ENCODE data around the gene SLC8A1.
A peak's percentile ranks its signal among the peaks of the same experiment; 100 is the strongest.

The SLC8A1 gene

DNA sequence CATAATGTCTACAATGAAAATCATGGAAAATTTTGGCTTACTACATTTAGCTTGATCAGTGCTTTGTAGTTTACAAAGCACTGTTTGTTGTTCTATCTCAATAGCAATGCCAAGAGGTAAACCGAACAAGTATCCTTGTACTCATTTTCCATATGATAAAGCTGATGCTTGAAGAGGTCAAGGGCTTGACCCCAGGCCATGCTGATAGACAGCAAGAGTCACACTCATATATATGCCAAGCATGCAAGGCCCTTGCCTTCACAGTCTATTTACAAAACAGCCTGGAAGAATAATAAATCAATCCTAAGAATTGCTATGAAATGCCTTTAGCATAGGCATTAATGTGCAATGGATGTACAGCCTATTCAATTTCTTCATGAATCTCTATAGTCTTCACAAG is 71.8 kb downstream of the SLC8A1 start:
- no peak for DNase-seq

DNA sequence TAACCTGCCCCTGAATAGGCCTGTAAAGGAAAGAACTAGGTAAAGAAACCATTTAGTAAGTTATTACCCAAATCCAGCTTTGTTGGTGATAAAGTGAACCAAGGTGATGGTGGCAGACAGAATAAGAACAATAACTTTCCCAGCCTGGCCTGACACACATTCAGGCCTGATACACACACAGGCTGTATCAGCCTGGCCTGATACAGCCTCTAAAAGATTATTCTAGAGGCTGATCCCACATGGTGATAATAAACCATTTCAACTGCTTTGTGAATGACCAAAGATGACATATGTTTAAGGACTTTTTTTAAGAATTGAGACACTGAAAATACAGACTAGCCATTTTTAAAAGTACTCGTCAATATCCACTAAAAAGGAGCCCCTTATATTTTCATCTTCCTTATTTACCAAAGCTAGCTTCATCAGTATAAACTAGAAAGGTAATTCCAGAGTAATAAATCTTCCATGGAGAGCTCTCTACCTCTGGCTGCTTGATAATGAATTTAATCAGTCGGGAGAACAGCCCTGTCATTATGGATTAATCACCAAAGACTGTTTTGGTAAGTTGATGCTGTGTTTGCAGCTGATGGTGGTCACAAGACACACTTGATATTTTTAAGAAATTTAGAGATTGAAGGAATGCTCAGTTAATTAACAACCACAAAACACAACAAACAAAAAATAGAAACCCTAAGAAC is 77.2 kb downstream of the SLC8A1 start:
- no peak for DNase-seq

DNA sequence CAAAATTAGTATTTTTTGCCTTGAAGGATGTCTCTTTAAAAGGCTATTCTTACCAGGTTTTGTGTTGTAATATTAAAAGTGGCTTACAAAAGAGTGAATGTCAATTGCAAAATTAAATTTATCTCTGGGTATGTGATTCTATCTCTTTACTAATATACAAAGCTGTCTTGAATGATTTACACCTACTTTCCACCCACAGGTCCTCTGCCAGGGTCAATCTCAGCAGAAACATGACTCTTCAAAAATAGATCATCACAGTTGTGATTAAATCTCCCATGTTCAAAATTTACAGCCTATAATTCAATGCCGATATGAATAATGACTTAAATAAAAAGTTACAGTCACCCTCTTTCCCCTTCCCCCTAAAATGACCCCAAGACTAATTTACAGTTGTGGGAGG is 78.8 kb downstream of the SLC8A1 start:
- no peak for DNase-seq

DNA sequence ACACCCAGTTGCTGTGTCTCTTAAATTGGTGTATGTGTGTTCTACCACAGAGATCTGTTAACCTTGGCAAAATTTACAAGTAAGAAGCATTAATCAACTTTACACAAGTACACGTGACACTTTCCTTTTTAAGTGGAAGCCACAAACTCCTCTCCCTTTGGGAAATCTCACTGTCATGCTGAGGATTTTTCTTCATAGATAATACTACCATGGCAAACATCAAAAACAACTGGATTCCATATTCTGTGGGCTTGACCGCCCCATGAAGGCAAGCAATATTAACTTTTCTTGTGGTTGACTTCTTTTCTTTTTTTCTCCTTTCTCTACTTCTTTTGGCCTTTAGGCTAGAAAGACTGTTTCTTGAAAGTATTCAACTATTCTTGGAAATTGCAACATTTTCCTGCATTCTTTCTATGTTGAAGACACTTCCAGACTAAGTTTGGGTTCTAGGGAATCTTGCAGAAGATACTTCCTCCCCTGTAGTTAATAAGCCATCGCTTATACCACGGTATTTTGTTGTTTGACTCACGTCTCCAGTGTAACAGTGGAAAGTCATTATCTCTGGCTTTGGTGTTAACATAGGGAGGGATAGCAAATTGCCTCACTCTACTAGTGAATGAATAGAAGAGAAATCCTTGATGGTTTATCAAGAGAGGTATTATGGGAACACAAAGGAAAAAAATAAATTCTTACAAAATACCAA is 79.5 kb downstream of the SLC8A1 start:
- no peak for DNase-seq

DNA sequence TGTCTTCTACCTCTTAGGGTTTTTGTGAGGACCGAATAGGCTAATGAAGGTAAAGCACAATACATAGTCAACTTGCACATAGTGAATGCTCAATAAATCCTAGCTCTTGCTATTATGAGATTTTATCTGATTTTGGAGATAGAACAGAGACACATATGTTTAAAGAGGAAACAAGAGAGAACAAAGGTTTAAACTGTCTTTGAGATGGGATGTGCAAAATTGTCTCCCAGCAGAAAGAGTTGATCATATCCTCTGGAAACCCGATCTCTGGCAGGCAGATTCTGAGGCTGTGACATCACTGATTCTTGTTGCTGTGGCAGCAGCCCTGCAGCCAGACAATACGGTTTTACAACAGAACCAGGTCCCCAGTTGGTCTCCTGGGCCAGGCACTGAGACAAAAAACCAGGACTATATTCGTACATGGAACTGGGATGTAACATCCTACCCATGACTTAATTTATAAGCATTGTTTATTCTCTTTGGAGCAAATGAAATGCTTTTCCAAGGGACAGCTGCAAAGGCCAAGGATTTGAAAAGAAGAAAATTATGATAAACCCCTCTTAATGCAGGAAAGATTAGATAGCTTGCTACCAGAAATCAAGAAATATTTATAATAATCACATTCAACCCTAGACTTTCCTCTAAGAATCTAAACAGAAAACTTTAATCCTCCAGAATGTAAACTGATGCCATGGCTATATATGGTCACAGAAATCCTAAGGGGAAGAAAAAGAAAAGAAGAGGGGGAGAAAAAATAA is 80.2 kb downstream of the SLC8A1 start:
- no peak for DNase-seq

DNA sequence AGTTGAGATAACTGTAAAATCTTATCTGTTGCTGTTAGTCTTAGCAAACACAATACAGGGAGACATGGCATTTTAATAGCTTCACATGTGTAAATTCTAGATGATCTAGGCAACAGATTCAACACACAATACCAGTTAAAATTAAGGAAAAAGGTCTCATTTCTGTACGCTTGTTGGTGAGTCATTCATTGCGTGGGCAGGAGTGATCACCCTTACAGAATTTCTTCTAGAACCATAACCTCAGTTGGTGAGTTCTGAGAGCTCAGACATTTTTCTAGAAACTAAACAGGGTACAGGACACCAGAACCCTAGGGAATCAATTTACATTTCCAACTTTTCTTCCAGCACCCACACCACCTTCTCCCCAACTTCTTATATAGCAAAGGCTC is 81.9 kb downstream of the SLC8A1 start:
- DNase-seq, result no peak

DNA sequence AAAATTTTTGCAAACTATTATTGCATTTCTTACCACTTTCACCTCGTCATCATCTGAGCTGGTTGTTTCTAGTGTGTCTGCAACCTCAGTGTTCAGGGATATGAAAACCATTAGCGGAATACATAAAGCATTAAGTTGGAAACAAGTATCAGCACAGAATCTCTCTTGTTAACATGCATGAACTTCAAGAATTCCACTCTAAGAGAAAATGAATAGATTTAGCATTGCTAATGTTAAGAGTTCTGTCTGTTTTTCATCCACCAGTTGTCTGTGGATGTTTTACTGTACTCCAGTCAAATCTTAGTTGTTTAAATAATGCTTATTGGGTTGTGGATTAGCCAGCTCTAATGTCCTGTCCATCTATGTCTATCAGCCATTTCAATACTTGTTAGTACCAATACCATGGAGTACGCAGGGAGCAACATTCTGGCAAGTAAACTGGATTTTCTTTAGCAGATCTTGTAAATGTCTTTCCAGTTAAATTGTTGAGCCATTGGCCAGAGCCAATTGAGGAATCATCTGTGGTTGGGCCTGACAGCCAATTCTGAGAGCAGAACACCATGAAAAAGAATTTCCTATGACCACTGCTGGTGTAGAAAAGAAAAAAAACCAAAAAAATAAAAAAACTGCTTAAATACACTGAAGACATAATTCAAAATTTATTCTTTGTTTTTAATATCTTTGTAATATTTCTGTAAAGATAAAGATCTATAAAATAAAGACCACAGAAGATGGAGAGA is 82.5 kb downstream of the SLC8A1 start:
- DNase-seq, result no peak

DNA sequence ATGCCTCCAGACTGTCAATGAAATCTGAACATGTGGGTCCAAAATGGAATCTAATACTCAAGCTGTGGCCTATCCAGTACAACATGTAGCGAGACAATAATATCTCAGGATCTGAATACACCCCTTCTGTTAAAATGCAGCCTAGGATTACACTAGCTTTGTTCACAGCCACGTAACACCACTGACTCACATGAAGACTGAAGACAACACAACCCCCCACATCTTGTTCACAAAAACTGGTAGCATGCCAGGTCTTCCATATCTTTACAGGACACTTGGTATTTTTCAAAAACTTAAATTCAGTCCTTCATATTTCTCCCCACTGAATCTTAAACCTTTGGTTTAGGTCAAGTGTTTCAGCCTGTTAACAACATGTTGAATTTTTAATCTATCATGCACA is 84.2 kb downstream of the SLC8A1 start:
- DNase-seq, result no peak

GRCh38 chr2:40367032-40367431 is 84.9 kb downstream of the SLC8A1 start:
- no peak for DNase-seq

DNA sequence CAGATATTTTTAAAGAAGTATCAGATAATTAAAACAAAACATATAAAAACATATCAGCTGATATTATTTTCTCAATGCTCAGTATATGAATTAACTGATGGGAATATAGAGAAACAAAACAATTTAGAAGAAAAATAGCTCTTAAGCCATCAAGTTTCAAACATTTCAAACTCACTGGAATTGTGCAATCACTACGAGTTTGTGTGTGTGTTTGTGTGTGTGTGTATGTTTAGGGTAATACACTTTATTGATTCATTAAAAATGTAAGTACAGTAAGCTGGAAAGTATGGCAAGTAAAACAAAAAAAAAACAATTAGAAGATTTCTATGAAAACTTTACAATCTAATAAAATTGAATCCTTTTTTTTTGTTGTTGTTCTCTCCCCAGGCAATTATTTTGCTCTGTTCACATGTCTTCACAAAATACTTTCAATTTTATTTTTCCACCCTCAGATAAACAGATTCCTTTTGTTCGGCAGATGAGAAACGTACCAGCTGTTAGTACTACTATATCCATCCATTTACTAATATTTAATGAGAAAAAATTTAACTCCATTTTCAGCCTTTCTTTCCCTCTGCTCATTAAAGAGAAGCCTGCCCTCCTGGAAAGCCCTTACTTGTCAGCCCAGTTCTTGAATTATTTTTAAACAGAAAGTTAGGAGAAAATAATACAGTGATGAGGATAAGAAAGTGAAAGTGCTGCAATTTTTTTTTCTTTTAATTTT is 87.6 kb downstream of the SLC8A1 start:
- DNase-seq, result no peak

GRCh38 chr2:40363631-40364030 is 88.3 kb downstream of the SLC8A1 start:
- no peak for DNase-seq

DNA sequence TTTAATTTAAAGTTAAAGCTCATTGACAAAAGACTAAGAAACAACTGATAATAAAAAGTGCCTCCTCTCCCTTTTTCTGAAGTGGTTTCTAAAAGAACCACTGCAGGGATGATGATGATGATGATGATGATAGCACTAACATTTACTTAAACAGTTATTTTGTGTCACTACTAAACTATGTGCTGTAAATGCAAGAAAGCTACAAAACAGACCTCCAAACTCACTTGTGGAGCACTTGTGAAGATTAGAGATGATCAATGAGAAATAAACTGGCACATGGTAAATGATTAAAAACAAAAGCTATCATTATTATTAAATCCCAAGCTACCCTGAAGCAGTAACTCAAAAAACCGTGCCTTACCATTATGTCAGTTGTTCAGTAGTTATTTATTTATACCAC is 88.7 kb downstream of the SLC8A1 start:
- DNase-seq, result no peak

DNA sequence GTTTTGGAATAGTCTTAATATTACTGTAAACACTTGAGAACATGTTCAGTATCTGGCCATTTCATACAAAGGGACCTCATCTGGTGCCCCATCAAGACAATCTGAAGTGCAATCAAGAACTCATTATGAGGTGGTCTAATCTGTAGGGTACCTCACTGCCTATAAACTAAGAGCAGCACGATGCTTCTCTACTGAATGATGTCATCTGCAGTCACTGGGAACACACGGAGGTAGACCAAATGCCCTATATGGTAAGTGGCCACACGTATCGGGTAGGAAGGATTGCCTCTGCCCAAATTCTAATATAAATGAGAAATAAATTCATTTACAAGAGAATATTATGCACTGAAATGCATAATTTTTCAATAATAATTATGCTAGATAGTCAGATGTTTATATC is 90.4 kb downstream of the SLC8A1 start:
- no peak for DNase-seq

- DNase-seq, result no peak
Measured at GRCh38 chr2:40360652-40361051, 91.2 kb downstream of the SLC8A1 start.

DNA sequence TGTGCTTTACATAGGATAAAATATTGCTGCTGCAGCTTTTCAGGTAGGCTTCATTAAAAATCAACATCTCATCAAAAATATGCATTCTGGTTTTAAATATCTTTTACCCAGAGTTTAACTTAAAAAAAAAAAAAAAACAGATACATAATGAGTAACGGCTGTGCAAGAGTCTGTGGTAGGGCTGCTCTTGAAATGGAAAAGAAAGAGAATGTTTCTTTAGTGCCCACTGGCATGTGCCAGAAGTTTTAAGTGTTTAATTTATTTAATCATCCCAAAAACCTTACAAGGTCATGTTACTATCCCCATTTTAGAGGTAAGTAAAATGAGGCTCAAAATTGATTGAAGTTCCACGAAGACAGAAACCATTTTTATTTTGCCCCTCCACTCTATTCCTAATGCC is 92.1 kb downstream of the SLC8A1 start:
- DNase-seq, result no peak

DNA sequence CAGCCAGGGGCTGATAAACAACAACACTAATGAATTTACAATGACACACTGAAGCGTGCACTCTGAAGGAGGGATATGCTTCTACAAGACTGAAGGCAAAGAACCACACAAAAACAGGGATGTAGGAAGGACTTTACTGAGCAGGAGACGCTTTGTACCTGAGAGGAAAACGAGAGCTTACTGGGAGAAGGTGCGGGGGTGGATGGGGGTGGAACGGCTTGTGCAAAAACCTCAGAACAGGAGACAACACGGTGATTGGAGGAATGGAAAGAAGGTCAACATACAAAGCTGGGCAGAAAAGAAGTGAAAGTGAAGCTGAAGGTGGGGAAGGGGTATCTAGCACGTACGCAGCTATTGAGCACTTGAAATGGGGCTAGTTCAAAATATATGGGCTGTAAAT is 93.1 kb downstream of the SLC8A1 start:
- no peak for DNase-seq

DNA sequence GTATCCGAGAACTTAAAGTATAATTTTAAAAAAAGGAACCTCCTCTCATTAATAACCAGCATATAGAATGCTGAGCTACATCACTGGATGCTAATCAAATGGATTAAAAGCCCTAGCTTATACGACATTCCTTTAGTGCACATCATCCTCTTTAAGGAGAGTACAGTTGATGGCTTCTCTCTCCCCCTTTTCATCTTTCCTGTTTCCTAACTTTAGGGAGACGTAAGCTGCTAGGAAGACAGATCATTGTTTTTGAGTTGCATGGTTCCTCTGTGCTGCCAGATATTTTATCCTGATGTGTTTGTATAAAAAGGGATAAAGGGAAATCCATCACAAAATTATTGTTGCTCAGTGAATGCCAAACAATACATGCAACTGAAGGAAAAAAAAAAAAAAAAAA is 94.2 kb downstream of the SLC8A1 start:
- DNase-seq, result no peak

GRCh38 chr2:40355451-40355850 is 96.4 kb downstream of the SLC8A1 start:
- no peak for DNase-seq

- DNase-seq, result no peak
Measured at GRCh38 chr2:40353231-40353630, 98.7 kb downstream of the SLC8A1 start.

- DNase-seq, result peak; percentile 7
Measured at GRCh38 chr2:40352703-40353099, 99.2 kb downstream of the SLC8A1 start.

GRCh38 chr2:40352041-40352702 is 99.7 kb downstream of the SLC8A1 start:
- DNase-seq, result no peak

DNA sequence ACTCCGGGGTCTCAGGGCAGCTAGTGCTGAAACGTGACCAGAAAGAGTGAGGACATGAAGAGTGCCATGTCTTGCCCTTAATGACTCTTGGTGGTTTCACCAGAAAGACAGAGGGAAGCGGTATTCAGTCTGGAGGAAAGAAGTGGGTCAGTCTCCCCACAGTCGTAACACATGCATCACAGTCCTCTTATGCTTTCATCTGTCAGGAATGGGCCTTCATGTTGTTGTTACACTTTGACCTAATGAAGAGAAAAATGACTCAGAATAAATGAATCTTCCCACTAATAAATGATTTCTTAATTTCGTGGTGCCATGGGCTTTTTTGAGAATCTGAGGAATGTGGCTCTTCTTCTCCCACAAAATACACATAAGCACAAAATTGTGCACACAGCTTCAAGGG is 103.2 kb downstream of the SLC8A1 start:
- DNase-seq, result no peak
